HG03521 (cell line): Measurements from ENCODE around the gene ZDHHC20.

ENCODE experiments used
- ATAC-seq: cut with Tn5 transposase; IDR thresholded peaks from one replicate; pipeline ENCODE4 v1.9.1; 2021; ENCODE audit warnings: mild to moderate bottlenecking, moderate library complexity; ENCODE audit not compliant: unreplicated experiment

The ZDHHC20 gene

DNA sequence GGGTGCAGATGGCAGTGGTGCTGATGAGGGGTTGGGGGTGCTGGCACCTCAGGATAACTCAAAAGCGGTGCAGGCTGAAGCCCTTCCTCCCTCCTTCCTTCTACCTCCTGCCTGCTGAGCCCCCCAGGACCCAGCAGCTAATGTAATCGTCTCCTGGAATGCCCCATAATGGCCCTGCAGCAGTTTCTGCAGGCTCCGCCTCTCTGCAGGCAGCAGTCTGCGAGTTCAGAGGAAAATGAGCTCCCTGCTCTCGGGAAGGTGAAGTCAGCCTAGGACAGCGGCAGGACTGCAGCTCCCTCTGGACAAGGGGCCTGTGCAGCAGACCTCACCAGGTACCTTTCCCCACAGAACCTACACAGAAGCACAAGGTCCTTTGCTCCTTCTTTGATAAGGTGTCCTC lies 130.9 kb downstream of the ZDHHC20 start:
- no peak for ATAC-seq

- ATAC-seq = no peak
These were observed 132.7 kb downstream of the ZDHHC20 start for GRCh38 chr13:21326155-21327031.

DNA sequence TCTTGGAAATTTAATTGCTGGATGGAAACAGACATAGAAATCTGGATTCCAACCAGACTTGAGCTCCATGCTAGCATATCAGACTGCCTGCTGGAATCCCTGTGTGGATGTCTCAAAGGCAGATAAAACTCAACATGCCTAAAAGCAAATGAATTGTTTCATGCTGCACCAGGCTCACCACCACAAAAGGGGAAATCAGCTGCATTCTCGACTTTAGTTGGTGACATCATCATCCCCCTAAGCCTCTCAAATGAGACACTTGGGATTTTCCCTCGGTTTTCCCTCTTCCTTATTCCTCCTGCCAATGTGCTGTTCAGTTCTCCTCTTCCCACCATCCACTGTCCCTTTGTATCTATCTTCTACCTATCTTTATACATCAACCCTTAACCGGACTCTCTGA lies 134.3 kb downstream of the ZDHHC20 start:
- ATAC-seq = no peak

GRCh38 chr13:21322988-21323387 lies 136.1 kb downstream of the ZDHHC20 start:
- no peak for ATAC-seq
